G401.6 (cell line): ENCODE results near the gene ARHGAP24.
"Not testable (repeated sequence)": the region's sequence is repeated elsewhere in the genome, so short reads cannot be mapped to it uniquely, and the experiment has no call there.

Experiments used
- FAIRE-seq: peaks from 2 replicates; lab custom pipeline; 2012; peaks lifted over from hg19 to GRCh38; lab: Jason Lieb, UNC

ARHGAP24 gene

GRCh38 chr4:85482010-85482738 lies 7.2 kb downstream of the ARHGAP24 start:
- FAIRE-seq, result no peak

- no peak for FAIRE-seq
These were observed 11.6 kb downstream of the ARHGAP24 start for GRCh38 chr4:85486425-85487086.

GRCh38 chr4:85488416-85488815 lies 13.5 kb downstream of the ARHGAP24 start:
- no peak for FAIRE-seq

GRCh38 chr4:85489273-85489981 lies 14.5 kb downstream of the ARHGAP24 start:
- no peak for FAIRE-seq

GRCh38 chr4:85491527-85491926 lies 16.6 kb downstream of the ARHGAP24 start:
- no peak for FAIRE-seq

GRCh38 chr4:85492336-85492735 lies 17.4 kb downstream of the ARHGAP24 start:
- no peak for FAIRE-seq

GRCh38 chr4:85495621-85496020 lies 20.7 kb downstream of the ARHGAP24 start:
- FAIRE-seq, result no peak

- no peak for FAIRE-seq
These were observed 21.3 kb downstream of the ARHGAP24 start for GRCh38 chr4:85496126-85496849.

- no peak for FAIRE-seq
These were observed 22.0 kb downstream of the ARHGAP24 start for GRCh38 chr4:85496933-85497332.

- FAIRE-seq, result no peak
These were observed 23.3 kb downstream of the ARHGAP24 start for GRCh38 chr4:85498068-85498733.

GRCh38 chr4:85499573-85499972 lies 24.6 kb downstream of the ARHGAP24 start:
- no peak for FAIRE-seq

GRCh38 chr4:85500110-85500867 lies 25.3 kb downstream of the ARHGAP24 start:
- FAIRE-seq, result peak; percentile 27

- not testable (repeated sequence) for FAIRE-seq
These were observed 26.2 kb downstream of the ARHGAP24 start for GRCh38 chr4:85501145-85501544.

GRCh38 chr4:85508654-85509053 lies 33.7 kb downstream of the ARHGAP24 start:
- no peak for FAIRE-seq

GRCh38 chr4:85509882-85510631 lies 35.1 kb downstream of the ARHGAP24 start:
- FAIRE-seq, result no peak

- FAIRE-seq, result no peak
These were observed 35.7 kb downstream of the ARHGAP24 start for GRCh38 chr4:85510632-85510984.

- FAIRE-seq, result no peak
These were observed 37.7 kb downstream of the ARHGAP24 start for GRCh38 chr4:85512446-85513205.

GRCh38 chr4:85514117-85514516 lies 39.2 kb downstream of the ARHGAP24 start:
- no peak for FAIRE-seq

GRCh38 chr4:85514783-85515182 lies 39.8 kb downstream of the ARHGAP24 start:
- FAIRE-seq, result no peak

- FAIRE-seq, result no peak
These were observed 40.8 kb downstream of the ARHGAP24 start for GRCh38 chr4:85515701-85516100.
